GM21528 (cell line): ENCODE results near the gene PMPCB.

Experiments used
- ATAC-seq: cut with Tn5 transposase; IDR thresholded peaks from one replicate; pipeline ENCODE4 v1.9.1; 2021; ENCODE audit warnings: mild to moderate bottlenecking, moderate library complexity; ENCODE audit not compliant: unreplicated experiment, low FRiP score

PMPCB gene

GRCh38 chr7:103316380-103316941, 19.2 kb downstream of the PMPCB start:
- ATAC-seq, result no peak

DNA sequence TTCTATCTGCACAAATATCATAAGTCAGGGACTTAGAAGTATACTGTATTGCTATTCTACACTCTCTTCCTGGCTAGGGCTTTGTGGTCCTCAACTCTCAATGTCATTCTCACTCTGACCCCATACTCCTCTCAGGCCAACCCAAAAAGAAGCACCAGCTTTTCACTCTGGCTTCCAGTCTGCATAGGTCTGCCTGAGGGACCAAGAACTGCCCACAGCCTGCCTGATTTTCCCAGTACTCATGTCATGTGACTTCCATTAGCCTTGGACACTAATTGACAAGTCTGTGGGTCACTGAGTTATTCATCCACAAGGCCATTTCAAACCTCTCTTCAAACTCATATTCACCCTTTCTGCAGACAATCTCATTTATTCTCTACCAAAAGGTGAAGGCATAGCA, 19.8 kb downstream of the PMPCB start:
- ATAC-seq, result no peak

GRCh38 chr7:103325744-103326143, 28.5 kb downstream of the PMPCB start:
- ATAC-seq, result no peak

- ATAC-seq, result no peak
Observed at GRCh38 chr7:103336761-103337160, 39.5 kb downstream of the PMPCB start.

- ATAC-seq, result no peak
Observed at GRCh38 chr7:103338864-103339263, 41.6 kb downstream of the PMPCB start.

GRCh38 chr7:103341466-103341865, 44.2 kb downstream of the PMPCB start:
- ATAC-seq, result no peak

DNA sequence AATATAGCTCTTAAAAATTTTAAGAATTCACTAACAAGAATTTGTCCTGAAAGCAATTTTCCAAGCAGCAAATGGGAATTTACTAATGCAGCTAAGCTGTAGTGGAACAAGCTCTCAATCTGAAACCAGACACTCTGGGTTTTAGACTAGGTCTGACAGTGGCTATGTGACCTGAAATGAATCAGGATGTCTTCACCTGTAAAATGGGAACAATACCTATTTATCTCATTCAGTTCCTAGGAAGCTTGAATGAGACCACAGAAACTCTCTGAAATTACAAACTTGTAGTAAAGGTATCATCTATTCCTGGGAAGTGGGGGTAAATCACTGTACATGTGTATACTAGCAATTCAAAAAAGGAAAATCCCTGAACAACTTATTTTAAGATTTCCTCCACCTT, 46.1 kb downstream of the PMPCB start:
- ATAC-seq, result no peak

- ATAC-seq, result peak; percentile 28
Observed at GRCh38 chr7:103343758-103344452, 46.7 kb downstream of the PMPCB start.

DNA sequence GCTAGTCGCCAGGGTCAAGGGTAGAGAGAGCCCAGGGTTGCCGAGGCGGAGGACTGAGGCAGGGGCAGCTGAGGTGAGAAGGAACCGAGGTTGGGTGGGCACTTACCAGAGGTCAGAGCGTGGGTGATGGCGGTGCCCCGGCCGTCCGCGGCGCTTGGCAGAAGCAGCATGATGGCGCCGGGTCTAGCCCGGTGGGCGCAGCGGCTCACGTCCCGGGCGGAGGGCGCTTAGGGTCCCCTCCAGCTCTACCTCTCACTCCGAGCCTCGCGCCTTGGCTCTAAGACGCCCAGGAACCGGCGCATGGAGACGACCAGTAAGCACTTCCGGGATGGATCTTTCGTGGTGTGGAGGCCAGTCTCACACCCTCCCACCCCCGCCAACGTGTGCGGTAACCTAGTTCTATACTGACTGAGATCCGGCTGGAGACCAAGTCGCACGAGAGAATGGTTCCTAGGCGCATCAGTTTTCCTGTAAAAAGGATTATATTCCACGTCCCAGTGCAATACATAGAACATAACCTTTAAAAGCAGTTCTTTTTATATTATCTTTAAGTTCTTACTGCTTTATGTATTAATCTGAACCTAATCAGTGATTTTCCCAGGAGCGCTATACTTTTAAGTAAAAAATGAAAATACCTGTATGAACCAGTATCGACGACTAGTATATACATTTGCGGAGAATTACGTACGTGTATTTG, 47.4 kb downstream of the PMPCB start, which contains the start of gene DNAJC2:
Gene DNAJC2 (minus strand): TSS at position 315 of the 697 bp plus-strand sequence. CDS start 145 bp downstream, at position 170.
- ATAC-seq, result peak; percentile 73

GRCh38 chr7:103346396-103346795, 49.2 kb downstream of the PMPCB start:
- no peak for ATAC-seq

GRCh38 chr7:103347507-103348267, 50.5 kb downstream of the PMPCB start, which contains the start of gene PSMC2:
Gene PSMC2, plus strand, starts transcription at chr7:103347643. Its CDS starts 69 bp downstream, at chr7:103347712.
- ATAC-seq, result peak; percentile 76

GRCh38 chr7:103348452-103348851, 51.2 kb downstream of the PMPCB start:
- ATAC-seq, result no peak

DNA sequence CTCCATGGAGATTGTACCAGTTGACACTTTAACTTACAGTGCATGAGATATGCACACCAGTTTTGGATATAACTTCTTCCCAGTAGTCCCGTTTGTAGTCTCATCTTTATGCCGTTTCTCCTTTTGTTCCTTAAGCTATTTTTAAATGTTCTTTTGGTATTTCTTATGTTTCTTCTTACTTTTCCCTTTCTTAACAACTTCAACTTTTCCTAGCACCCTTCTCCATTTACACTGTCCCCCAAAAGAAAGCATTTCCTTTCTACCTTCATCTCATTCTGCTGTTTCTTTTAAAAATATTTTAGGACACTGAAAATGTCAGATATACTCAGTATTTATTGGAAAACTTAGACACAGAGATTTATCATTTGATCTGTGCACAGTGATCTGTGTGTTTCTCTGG, 51.7 kb downstream of the PMPCB start:
- no peak for ATAC-seq

GRCh38 chr7:103349805-103350204, 52.6 kb downstream of the PMPCB start:
- no peak for ATAC-seq
